WTC11 (cell line): ENCODE results near the gene CACNG3. TPM values are rescaled to one million over a fixed set of nuclear protein-coding genes. Genes with fewer than 3 reads are reported as not detected.

ENCODE experiments used
- ATAC-seq: fragments of 200-7000 bp; cut with Tn5 transposase; 2 replicates; pipeline ENCODE4 v1.10.0; 2021; ENCODE audit warnings: mild to moderate bottlenecking, moderate library complexity
- Bru-seq: library from RNA; stranded (reverse); fragments of 400-500 nt; gene quantifications from one replicate; lab custom pipeline; 2021; lab: Mats Ljungman, UMichigan
- CTCF ChIA-PET: fragments of 300-600 bp; sonication (Branson Sonifier 250); formaldehyde crosslinking; loops from one replicate; lab custom pipeline; 2021; ENCODE audit warnings: antibody characterized with exemption; lab: Charles Lee
- POLR2A ChIA-PET: fragments of 350-600 bp; sonication (Branson Sonifier 250); formaldehyde crosslinking; loops from one replicate; lab custom pipeline; 2021; ENCODE audit warnings: antibody characterized with exemption; lab: Charles Lee
- DNase-seq: peaks from one replicate; pipeline ENCODE4 v3.0.0; 2021; ENCODE audit warnings: low spot score
- H3K27ac Mint-ChIP-seq: 2 replicates; pipeline ENCODE4 v1.8.0; 2021; ENCODE audit warnings: mixed read lengths
- H3K27me3 Mint-ChIP-seq: 2 replicates; pipeline ENCODE4 v1.8.0; 2021; ENCODE audit warnings: low read depth, mild to moderate bottlenecking, moderate library complexity, mixed read lengths
- H3K36me3 Mint-ChIP-seq: 2 replicates; pipeline ENCODE4 v1.8.0; 2021; ENCODE audit warnings: mixed read lengths
- H3K4me1 Mint-ChIP-seq: 2 replicates; pipeline ENCODE4 v1.8.0; 2022; ENCODE audit warnings: mixed read lengths
- H3K4me3 Mint-ChIP-seq: 2 replicates; pipeline ENCODE4 v1.8.0; 2021; ENCODE audit warnings: mild to moderate bottlenecking, moderate library complexity, mixed read lengths
- H3K9me3 Mint-ChIP-seq: 2 replicates; pipeline ENCODE4 v1.8.0; 2021; ENCODE audit warnings: mixed read lengths
- ATF1 ChIP-seq: sonication (generic); formaldehyde crosslinking; IDR thresholded peaks from 2 replicates; pipeline ENCODE4 v1.8.1; 2023; ENCODE audit warnings: mild to moderate bottlenecking, moderate library complexity, missing genetic modification reagents
- ATF3 ChIP-seq: sonication (generic); formaldehyde crosslinking; conservative IDR thresholded peaks from 2 replicates; pipeline ENCODE4 v1.8.1; 2022; ENCODE audit warnings: mild to moderate bottlenecking, missing genetic modification reagents
- ATF6 ChIP-seq: sonication (generic); formaldehyde crosslinking; IDR thresholded peaks from 2 replicates; pipeline ENCODE4 v1.8.1; 2023; ENCODE audit warnings: mild to moderate bottlenecking, missing genetic modification reagents
- E2F5 ChIP-seq: sonication (generic); formaldehyde crosslinking; IDR thresholded peaks from 2 replicates; pipeline ENCODE4 v1.8.1; 2022; ENCODE audit warnings: mild to moderate bottlenecking, moderate library complexity, missing genetic modification reagents
- ELF4 ChIP-seq: sonication (generic); formaldehyde crosslinking; IDR thresholded peaks from 2 replicates; pipeline ENCODE4 v1.8.1; 2022; ENCODE audit warnings: low read depth, mild to moderate bottlenecking, moderate library complexity, missing genetic modification reagents
- ERG ChIP-seq: fragments of 250-450 bp; sonication (Bioruptor Pico); IDR thresholded peaks from 2 replicates; pipeline ENCODE4 v1.8.0; 2021; ENCODE audit warnings: mild to moderate bottlenecking
- ESRRA ChIP-seq: sonication (generic); formaldehyde crosslinking; IDR thresholded peaks from 2 replicates; pipeline ENCODE4 v1.8.1; 2022; ENCODE audit warnings: mild to moderate bottlenecking, missing genetic modification reagents, borderline replicate concordance
- FOXJ3 ChIP-seq: sonication (generic); formaldehyde crosslinking; IDR thresholded peaks from 2 replicates; pipeline ENCODE4 v1.9.0; 2021; ENCODE audit warnings: missing genetic modification reagents, mild to moderate bottlenecking, borderline replicate concordance
- FOXK1 ChIP-seq: sonication (generic); formaldehyde crosslinking; IDR thresholded peaks from 2 replicates; pipeline ENCODE4 v1.8.0; 2022; ENCODE audit warnings: mild to moderate bottlenecking, moderate library complexity, missing genetic modification reagents
- FOXP4 ChIP-seq: sonication (generic); formaldehyde crosslinking; IDR thresholded peaks from 2 replicates; pipeline ENCODE4 v1.8.0; 2022; ENCODE audit warnings: mild to moderate bottlenecking, missing genetic modification reagents
- IRF1 ChIP-seq: sonication (generic); formaldehyde crosslinking; IDR thresholded peaks from 2 replicates; pipeline ENCODE4 v1.8.0; 2023; ENCODE audit warnings: missing genetic modification reagents
- NFATC4 ChIP-seq: fragments of 250-450 bp; sonication (Bioruptor Pico); IDR thresholded peaks from 2 replicates; pipeline ENCODE4 v1.9.0; 2021; ENCODE audit warnings: mild to moderate bottlenecking
- OVOL2 ChIP-seq: fragments of 250-450 bp; sonication (Bioruptor Pico); IDR thresholded peaks from 2 replicates; pipeline ENCODE4 v1.9.0; 2021; ENCODE audit warnings: mild to moderate bottlenecking, borderline replicate concordance
- PREB ChIP-seq: sonication (generic); formaldehyde crosslinking; IDR thresholded peaks from 2 replicates; pipeline ENCODE4 v1.8.1; 2022; ENCODE audit warnings: mild to moderate bottlenecking, missing genetic modification reagents, moderate library complexity, borderline replicate concordance
- PRRX2 ChIP-seq: fragments of 250-450 bp; sonication (Bioruptor Pico); IDR thresholded peaks from 2 replicates; pipeline ENCODE4 v1.8.0; 2021; ENCODE audit warnings: mild to moderate bottlenecking
- SP1 ChIP-seq: sonication (generic); formaldehyde crosslinking; conservative IDR thresholded peaks from 2 replicates; pipeline ENCODE4 v1.8.1; 2022; ENCODE audit warnings: missing genetic modification reagents
- STAT6 ChIP-seq: sonication (generic); formaldehyde crosslinking; conservative IDR thresholded peaks from 2 replicates; pipeline ENCODE4 v1.8.1; 2023; ENCODE audit warnings: mild to moderate bottlenecking, low read depth, missing genetic modification reagents, moderate library complexity
- ZNF219 ChIP-seq: sonication (generic); formaldehyde crosslinking; IDR thresholded peaks from 2 replicates; pipeline ENCODE4 v1.8.0; 2023; ENCODE audit warnings: missing genetic modification reagents, mild to moderate bottlenecking, borderline replicate concordance
- ZNF396 ChIP-seq: fragments of 250-450 bp; sonication (Bioruptor Pico); IDR thresholded peaks from 2 replicates; pipeline ENCODE4 v1.8.0; 2021; ENCODE audit warnings: mild to moderate bottlenecking, moderate library complexity, borderline replicate concordance
- ZNF423 ChIP-seq: fragments of 250-450 bp; sonication (Bioruptor Pico); IDR thresholded peaks from 2 replicates; pipeline ENCODE4 v2.1.2; 2022; ENCODE audit warnings: mild to moderate bottlenecking, moderate library complexity
- ZNF425 ChIP-seq: fragments of 250-450 bp; sonication (Bioruptor Pico); conservative IDR thresholded peaks from 2 replicates; pipeline ENCODE4 v1.9.0; 2021; ENCODE audit warnings: mild to moderate bottlenecking
- long read RNA-seq, 3 experiments: library from RNA in 1 of 3; library from capped mRNA in 1 of 3; library from polyadenylated mRNA in 1 of 3; unstranded in 2 of 3; stranded (forward) in 1 of 3; transcript quantifications; one replicate each; pipeline ENCODE4 v2.0.0, GENCODE V29; 2021
- total RNA-seq: library from RNA; stranded (reverse); gene quantifications from 3 replicates; pipeline ENCODE4 v1.2.3, GENCODE V29; 2021

CACNG3 gene
- total RNA-seq (not detected in 3 replicates), Bru-seq, nascent RNA (percentile 3 among the genes with signal in this experiment)
- long read RNA-seq, experiment 1, result 0 reads
- long read RNA-seq, experiment 2, result 0 reads
- long read RNA-seq, experiment 3, result 0 reads

GRCh38 chr16:24255456-24256371 lies at the start of gene CACNG3:
Gene CACNG3, plus strand, starts transcription at chr16:24256335. Its CDS starts 420 bp downstream, at chr16:24256755.
- POLR2A ChIA-PET, result interaction anchor here (0.9 kb wide), 1 partner anchor 243 kb away, joined by 3 read pairs; no protein-coding TSS in a partner anchor
- Mint-ChIP-seq H3K9me3 (no peaks in the 10 kb centered on the region), H3K27ac (no peak within 1 kb of the TSS), H3K36me3 (no peaks in the 10 kb centered on the region), H3K4me1 (peaks cover 29% of the 10 kb centered on the region), H3K27me3 (peaks cover 54% of the 10 kb centered on the region), H3K4me3 (peak within 1 kb of the TSS; percentile 72)
- ATAC-seq, result peak; percentile 91
- peak; percentile 96 for DNase-seq
- CTCF ChIA-PET, result interaction anchor here (0.6 to 8.4 kb wide), 9 partner anchors 9 to 251 kb away, joined by 3 to 224 read pairs (median 4); no protein-coding TSS in a partner anchor
- peak; percentile 98 for TF ChIP-seq FOXP4 (CRISPR knock-in tag)
- peak; percentile 84; the same call in 1 of the 2 replicates for TF ChIP-seq ESRRA (CRISPR knock-in tag)
- 0 out of 2 replicates have a peak, but pooled peaks have one; percentile 86 for TF ChIP-seq STAT6 (CRISPR knock-in tag)
- no peak for TF ChIP-seq ZNF396 (CRISPR knock-in tag)
- peak; percentile 88 for TF ChIP-seq FOXK1 (CRISPR knock-in tag)
- TF ChIP-seq PREB (CRISPR knock-in tag), result peak; percentile 88; the same call in 1 of the 2 replicates
- TF ChIP-seq ATF3 (CRISPR knock-in tag), result no peak
- TF ChIP-seq ATF6, result 0 out of 2 replicates have a peak, but pooled peaks have one; percentile 49
- TF ChIP-seq E2F5, result no peak; the same call in 1 of the 2 replicates
- TF ChIP-seq OVOL2 (CRISPR knock-in tag), result no peak
- TF ChIP-seq ZNF423 (CRISPR knock-in tag), result peak; percentile 19; the same call in 1 of the 2 replicates
- no peak for TF ChIP-seq NFATC4 (CRISPR knock-in tag)
- no peak for TF ChIP-seq ATF1 (CRISPR knock-in tag)
- TF ChIP-seq ZNF219 (CRISPR knock-in tag), result peak; percentile 89; the same call in 1 of the 2 replicates
- no peak for TF ChIP-seq ERG (CRISPR knock-in tag)
- peak; percentile 45; the same call in 1 of the 2 replicates for TF ChIP-seq IRF1
- peak; percentile 83 for TF ChIP-seq SP1 (CRISPR knock-in tag)
- peak; percentile 86; the same call in 1 of the 2 replicates for TF ChIP-seq ELF4 (CRISPR knock-in tag)
- TF ChIP-seq FOXJ3 (CRISPR knock-in tag), result no peak
- no peak for TF ChIP-seq PRRX2 (CRISPR knock-in tag)
- TF ChIP-seq ZNF425 (CRISPR knock-in tag), result no peak
